ENCODE measurements around the gene KLF5. TPM values are rescaled to one million over a fixed set of nuclear protein-coding genes. Genes with fewer than 3 reads are reported as not detected.

The KLF5 gene
- total and polyA plus RNA-seq, 2 of the 4 experiments (the other 2 are of a cell fraction): 5.4 to 8.8 TPM

GRCh38 chr13:73015805-73016204 is 43.0 kb upstream of the KLF5 start:
- Histone ChIP-seq H2AK9ac (replicated peaks; ENCODE audit: low read depth, low read length, poor library complexity) (no peak overlapping the region), H3K4me1 (ENCODE audit: control insufficient read depth, insufficient read depth, low read length) (peaks cover 1% of the 10 kb centered on the region; the same call in 1 of the 2 replicates), H4K5ac (ENCODE audit: low read depth, low read length) (no peak overlapping the region), H4K91ac (ENCODE audit: insufficient read depth, low read depth, low read length) (no peak overlapping the region), H3K9me3 (ENCODE audit: control insufficient read depth, insufficient read depth, low read length) (no peaks in the 10 kb centered on the region), H3K36me3 (ENCODE audit: control insufficient read depth, insufficient read depth, low read length) (no peaks in the 10 kb centered on the region; the same call in 1 of the 2 replicates), H2BK5ac (ENCODE audit: low read depth, low read length, poor library complexity, severe bottlenecking) (no peak overlapping the region), H3K9me1 (ENCODE audit: insufficient read depth, low read length) (no peaks in the 10 kb centered on the region), H3K4me3 (ENCODE audit: insufficient read depth, low read depth, low read length) (no peak overlapping the region), H3K27ac (ENCODE audit: insufficient read depth, low read length) (no peak overlapping the region), H2BK15ac (ENCODE audit: low read depth, low read length) (no peak overlapping the region), H3K23ac (ENCODE audit: low read depth, low read length) (no peak overlapping the region), H4K20me1 (ENCODE audit: insufficient read depth, low read length) (no peaks in the 10 kb centered on the region), H2BK20ac (ENCODE audit: low read depth, low read length) (no peak overlapping the region), H3K4ac (ENCODE audit: low read depth, low read length) (no peak overlapping the region), H2AK5ac (ENCODE audit: low read depth, low read length) (no peak overlapping the region), H2BK120ac (ENCODE audit: low read depth, low read length) (no peak overlapping the region), H3K56ac (ENCODE audit: extremely low read depth, insufficient read depth, low read length) (no peak overlapping the region), H3K14ac (replicated peaks; ENCODE audit: low read depth, low read length) (no peak overlapping the region), H3K79me1 (ENCODE audit: low read depth in 1 of 2, low read length in 2 of 2) (no peaks in the 10 kb centered on the region), H3K27me3 (ENCODE audit: control insufficient read depth, insufficient read depth, low read length) (no peaks in the 10 kb centered on the region), H3K18ac (ENCODE audit: low read depth, low read length) (no peak overlapping the region), H3K4me2 (ENCODE audit: low read depth, low read length) (no peak overlapping the region), H3K9ac (ENCODE audit: low read depth, low read length) (no peak overlapping the region), H2AFZ (replicated peaks; ENCODE audit: low read length, poor library complexity) (no peak overlapping the region), H4K8ac (ENCODE audit: low read depth in 2 of 2, low read length in 2 of 2) (no peak overlapping the region)
- POLR2A ChIA-PET (ENCODE audit: unreplicated experiment): no interaction called here
- CTCF ChIA-PET: interaction anchor here (0.6 kb wide), 1 partner anchor 10 kb away, joined by 3 read pairs; no protein-coding TSS in a partner anchor
- no TSS peak for BruUV-seq (replicated peaks)
- no peak for DNase-seq
- in situ Hi-C loops (cut with MboI; ENCODE audit: low sequenced_read_pairs): no loop called here
- no peak for ATAC-seq (ENCODE audit: low read depth)
- WGBS, 2 experiments (ENCODE audit: extremely low coverage in 2 of 2, insufficient read length in 1 of 2): no CpG with 5 or more reads among the region's 1 CpG
- dilution Hi-C loops (cut with HindIII; ENCODE audit: low sequenced_read_pairs, unreplicated experiment): no loop called here
- TF ChIP-seq MAFK (IDR thresholded peaks at IDR 0.05; ENCODE audit: low read depth, low read length) (peak; percentile 65), POLR2A (IDR thresholded peaks at IDR 0.05; ENCODE audit: low read depth, low read length) (no peak), CEBPB (IDR thresholded peaks at IDR 0.05; ENCODE audit: low read depth, low read length) (no peak), NFE2L2 (IDR thresholded peaks at IDR 0.05; ENCODE audit: low read depth, low read length) (no peak), MXI1 (IDR thresholded peaks at IDR 0.05; ENCODE audit: borderline replicate concordance, low read depth, low read length) (no peak)
- intact Hi-C loops (cut with micrococcal nuclease): no loop called here
